Thoracic aorta (tissue), 2 donors: ENCODE results near the gene OLFM2. TPM values are rescaled to one million over a fixed set of nuclear protein-coding genes. Genes with fewer than 3 reads are reported as not detected.
"Not testable (repeated sequence)": the region's sequence is repeated elsewhere in the genome, so short reads cannot be mapped to it uniquely, and the experiment has no call there.

ENCODE experiments used
- ATAC-seq: fragments of 150-250 bp; one replicate; pipeline ENCODE4 v1.8.0; 2017; ENCODE audit warnings: low read depth; ENCODE audit not compliant: insufficient number of reproducible peaks, low FRiP score
- DNase-seq: peaks from one replicate; pipeline ENCODE4 v3.0.0-alpha.2; 2020; ENCODE audit warnings: low spot score
- H3K27ac ChIP-seq, 2 donors: fragments of 200-600 bp; sonication (generic); 1 replicate in 1 of 2; 2 replicates in 1 of 2; pipeline ENCODE4 v1.5.1; 2016; ENCODE audit warnings: mild to moderate bottlenecking in 2 of 2, moderate library complexity in 2 of 2
- H3K27me3 ChIP-seq: fragments of 200-600 bp; sonication (generic); replicated peaks from 2 replicates; pipeline ENCODE4 v1.6.0; 2016; ENCODE audit warnings: mild to moderate bottlenecking; ENCODE audit not compliant: insufficient read depth
- H3K36me3 ChIP-seq: fragments of 200-600 bp; sonication (generic); one replicate; pipeline ENCODE4 v1.5.1; 2016
- H3K4me1 ChIP-seq, 2 donors: fragments of 200-600 bp; sonication (generic); 1 replicate in 1 of 2; 2 replicates in 1 of 2; pipeline versions ENCODE4 v1.5.1 to v1.6.0; 2016; ENCODE audit warnings: low read depth in 2 of 2, mild to moderate bottlenecking in 1 of 2; ENCODE audit not compliant: control insufficient read depth in 1 of 2
- H3K4me3 ChIP-seq: fragments of 200-600 bp; sonication (generic); 2 replicates; pipeline ENCODE4 v1.5.1; 2016; ENCODE audit warnings: mild to moderate bottlenecking
- H3K9me3 ChIP-seq: fragments of 200-600 bp; sonication (generic); 2 replicates; pipeline ENCODE4 v1.5.1; 2016
- total RNA-seq, 2 donors: library from RNA; depleted of rRNA; stranded (reverse); fragments of >200 nt; gene quantifications; one replicate each; pipeline versions ENCODE4 v1.1.0 to v1.2.3, GENCODE V29; 2016
- TF ChIP-seq, protein P1 (sequence below): fragments of 200-600 bp; sonication (generic); IDR thresholded peaks from one replicate; pipeline ENCODE4 v1.5.1; 2019; ENCODE audit warnings: antibody characterized with exemption

OLFM2 gene
- total RNA-seq, 2 donors from 2014 or later: 5.8 to 13.4 TPM

GRCh38 chr19:9952276-9952675 is 16.0 kb upstream of the OLFM2 start:
- Histone ChIP-seq H3K36me3 (no peaks in the 10 kb centered on the region), H3K4me1 (no peaks in the 10 kb centered on the region), H3K27ac (no peak overlapping the region), H3K9me3 (no peaks in the 10 kb centered on the region), H3K4me3 (no peak overlapping the region), H3K27me3 (no peaks in the 10 kb centered on the region)
- TF ChIP-seq, protein P1, sequence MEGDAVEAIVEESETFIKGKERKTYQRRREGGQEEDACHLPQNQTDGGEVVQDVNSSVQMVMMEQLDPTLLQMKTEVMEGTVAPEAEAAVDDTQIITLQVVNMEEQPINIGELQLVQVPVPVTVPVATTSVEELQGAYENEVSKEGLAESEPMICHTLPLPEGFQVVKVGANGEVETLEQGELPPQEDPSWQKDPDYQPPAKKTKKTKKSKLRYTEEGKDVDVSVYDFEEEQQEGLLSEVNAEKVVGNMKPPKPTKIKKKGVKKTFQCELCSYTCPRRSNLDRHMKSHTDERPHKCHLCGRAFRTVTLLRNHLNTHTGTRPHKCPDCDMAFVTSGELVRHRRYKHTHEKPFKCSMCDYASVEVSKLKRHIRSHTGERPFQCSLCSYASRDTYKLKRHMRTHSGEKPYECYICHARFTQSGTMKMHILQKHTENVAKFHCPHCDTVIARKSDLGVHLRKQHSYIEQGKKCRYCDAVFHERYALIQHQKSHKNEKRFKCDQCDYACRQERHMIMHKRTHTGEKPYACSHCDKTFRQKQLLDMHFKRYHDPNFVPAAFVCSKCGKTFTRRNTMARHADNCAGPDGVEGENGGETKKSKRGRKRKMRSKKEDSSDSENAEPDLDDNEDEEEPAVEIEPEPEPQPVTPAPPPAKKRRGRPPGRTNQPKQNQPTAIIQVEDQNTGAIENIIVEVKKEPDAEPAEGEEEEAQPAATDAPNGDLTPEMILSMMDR: no peak
- DNase-seq: no peak
- no peak for ATAC-seq

DNA sequence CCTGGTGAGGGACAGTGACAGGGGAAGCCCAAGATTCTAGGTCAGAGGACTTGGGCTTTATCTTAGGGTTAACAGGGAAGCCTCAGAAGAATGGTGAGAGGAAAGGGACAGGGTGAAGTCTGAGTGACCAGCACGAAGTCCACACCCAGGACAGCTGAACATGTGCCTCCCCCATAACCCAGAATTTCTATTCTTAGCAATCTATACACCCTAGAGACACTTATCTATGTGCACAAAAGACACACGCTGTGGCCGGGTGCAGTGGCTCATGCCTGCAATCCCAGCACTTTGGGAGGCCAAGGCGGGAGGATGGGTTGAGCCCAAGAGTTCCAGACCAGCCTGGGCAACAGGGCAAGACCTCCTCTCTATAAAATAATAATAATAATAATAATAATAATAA is 11.1 kb upstream of the OLFM2 start:
- no peak for DNase-seq
- Histone ChIP-seq H3K27me3 (no peaks in the 10 kb centered on the region), H3K9me3 (no peaks in the 10 kb centered on the region), H3K4me3 (no peak overlapping the region), H3K4me1 (peaks cover 7 to 23% of the 10 kb centered on the region in 2 donors), H3K27ac (no peak overlapping the region), H3K36me3 (no peaks in the 10 kb centered on the region)
- TF ChIP-seq, protein P1: no peak
- ATAC-seq: no peak

DNA sequence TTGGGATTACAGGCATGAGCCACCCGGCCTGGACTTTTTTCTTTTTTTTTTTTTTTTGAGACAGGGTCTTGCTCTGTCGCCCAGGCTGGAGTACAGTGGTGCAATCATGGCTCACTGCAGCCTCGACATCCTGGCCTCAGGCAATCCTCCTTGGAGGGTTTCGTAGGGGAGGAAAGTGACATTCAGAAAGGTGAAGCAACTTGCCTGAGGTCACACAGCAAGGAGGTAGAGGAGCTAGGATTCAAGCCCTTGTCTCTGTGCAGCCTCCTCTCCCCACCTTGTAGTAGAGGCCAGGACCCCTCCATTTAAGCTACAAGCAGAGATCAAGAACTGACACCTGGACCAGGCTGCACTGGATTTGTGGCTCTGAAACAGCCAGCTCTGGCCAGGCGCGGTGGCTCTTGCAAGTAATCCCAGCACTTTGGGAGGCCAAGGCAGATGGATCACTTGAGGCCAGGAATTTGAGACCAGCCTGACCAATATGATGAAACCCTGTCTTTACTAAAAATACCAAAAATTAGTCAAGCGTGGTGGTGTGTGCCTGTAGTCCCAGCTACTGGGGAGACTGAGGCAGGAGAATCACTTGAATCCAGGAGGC is 10.3 kb upstream of the OLFM2 start:
- not testable (repeated sequence) for H3K9me3 ChIP-seq, H3K4me3 ChIP-seq, H3K27me3 ChIP-seq, DNase-seq, H3K36me3 ChIP-seq, H3K27ac ChIP-seq, ATAC-seq
- peaks cover 7 to 23% of the 10 kb centered on the region in 2 donors for H3K4me1 ChIP-seq

DNA sequence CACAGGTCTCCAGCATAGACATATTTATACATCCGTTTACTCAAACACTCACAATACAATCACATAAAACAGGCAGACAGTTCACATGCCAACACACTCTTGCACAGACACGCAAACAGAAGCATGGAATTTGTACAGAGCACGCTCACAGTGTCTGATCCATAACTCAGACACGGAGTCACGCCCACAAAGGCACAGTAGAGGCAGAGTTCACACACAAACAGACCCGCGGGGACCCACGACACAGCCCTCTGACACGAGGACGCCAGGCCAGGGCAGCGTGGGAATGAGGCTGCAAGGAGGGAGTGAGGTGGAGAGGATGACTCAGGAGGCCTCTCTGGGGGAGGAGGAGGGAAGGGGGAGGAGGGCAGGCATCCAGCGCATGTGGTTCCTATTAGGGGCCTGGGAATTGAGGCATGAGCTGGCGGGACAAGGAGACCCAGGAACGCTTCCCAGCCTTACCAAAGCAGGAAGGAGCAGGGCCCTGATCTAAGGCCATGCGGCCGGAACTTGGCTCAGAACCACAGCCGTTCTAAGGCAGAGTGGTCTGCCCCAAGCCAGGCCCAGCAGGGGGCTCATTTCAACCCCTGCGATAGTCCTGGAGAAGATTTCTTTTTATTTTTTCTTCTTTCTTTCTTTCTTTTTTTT is 9.1 kb upstream of the OLFM2 start:
- DNase-seq (peak; percentile 83), ATAC-seq (peak; percentile 94)
- TF ChIP-seq, protein P1: no peak
- H3K4me1 ChIP-seq: peaks cover 7 to 23% of the 10 kb centered on the region in 2 donors
- no peaks in the 10 kb centered on the region for H3K27me3 ChIP-seq
- H3K36me3 ChIP-seq: no peaks in the 10 kb centered on the region
- H3K27ac ChIP-seq: peak overlapping the region; percentile 80 to 84
- peaks cover 8% of the 10 kb centered on the region for H3K9me3 ChIP-seq
- H3K4me3 ChIP-seq: peak overlapping the region; percentile 52

DNA sequence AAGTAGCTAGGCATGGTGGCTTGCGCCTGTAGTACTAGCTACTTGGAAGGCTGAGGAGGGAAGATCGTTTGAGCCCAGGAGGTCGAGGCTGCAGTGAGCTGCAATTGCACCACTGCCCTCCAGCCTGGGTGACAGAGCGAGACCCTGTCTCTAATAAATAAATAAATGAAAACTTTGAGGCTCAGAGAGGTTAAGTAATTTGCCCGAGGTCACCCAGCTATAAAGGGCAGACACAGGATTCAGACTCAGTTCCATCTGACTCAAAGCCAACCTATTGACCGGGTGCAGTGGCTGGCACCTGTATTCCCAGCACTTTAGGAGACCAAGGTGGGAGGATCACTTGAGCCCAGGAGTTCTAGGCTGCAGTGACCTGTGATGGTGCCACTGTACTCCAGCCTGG is 7.4 kb upstream of the OLFM2 start:
- Histone ChIP-seq H3K9me3 (peaks cover 8% of the 10 kb centered on the region), H3K36me3 (no peaks in the 10 kb centered on the region), H3K4me3 (no peak overlapping the region), H3K27me3 (no peaks in the 10 kb centered on the region), H3K4me1 (peaks cover 7 to 23% of the 10 kb centered on the region in 2 donors), H3K27ac (no peak overlapping the region)
- TF ChIP-seq, protein P1: no peak
- ATAC-seq (no peak), DNase-seq (no peak)
